Loucy (cell line): Measurements from ENCODE around the gene TOP1.

Experiments used
- H2AFZ ChIP-seq: fragments of 200-600 bp; sonication (generic); 2 replicates; pipeline ENCODE4 v1.6.0; 2016; ENCODE audit warnings: antibody characterized with exemption, mild to moderate bottlenecking, low read length, moderate library complexity
- H3F3A ChIP-seq: fragments of 200-600 bp; 2 replicates; pipeline ENCODE4 v1.6.0; 2016; ENCODE audit warnings: antibody characterized with exemption, low read depth, mild to moderate bottlenecking
- H3K27me3 ChIP-seq: fragments of 200-600 bp; sonication (generic); 2 replicates; pipeline ENCODE4 v1.6.1; 2014; ENCODE audit warnings: low read length, mild to moderate bottlenecking; ENCODE audit not compliant: insufficient read depth, poor library complexity, severe bottlenecking
- H3K36me3 ChIP-seq: fragments of 200-600 bp; sonication (generic); 2 replicates; pipeline ENCODE4 v1.6.1; 2016; ENCODE audit warnings: low read length; ENCODE audit not compliant: insufficient read depth
- H3K4me1 ChIP-seq: fragments of 200-600 bp; sonication (generic); 2 replicates; pipeline ENCODE4 v1.5.1; 2014; ENCODE audit warnings: low read length, mild to moderate bottlenecking; ENCODE audit not compliant: insufficient read depth, poor library complexity, severe bottlenecking
- H3K4me2 ChIP-seq: fragments of 200-600 bp; sonication (generic); 2 replicates; pipeline ENCODE4 v1.6.0; 2014; ENCODE audit warnings: antibody characterized with exemption, low read length, low read depth, mild to moderate bottlenecking; ENCODE audit not compliant: poor library complexity, severe bottlenecking
- H3K4me3 ChIP-seq: fragments of 200-600 bp; sonication (generic); 2 replicates; pipeline ENCODE4 v1.5.1; 2014; ENCODE audit warnings: low read length, mild to moderate bottlenecking, mixed read lengths; ENCODE audit not compliant: poor library complexity, severe bottlenecking
- H3K79me2 ChIP-seq: fragments of 200-600 bp; sonication (generic); 2 replicates; pipeline ENCODE4 v1.6.1; 2014; ENCODE audit warnings: low read length; ENCODE audit not compliant: insufficient read depth
- H3K9ac ChIP-seq: fragments of 200-600 bp; sonication (generic); 2 replicates; pipeline ENCODE4 v1.6.0; 2014; ENCODE audit warnings: mild to moderate bottlenecking, low read depth, low read length, moderate library complexity; ENCODE audit not compliant: poor library complexity, severe bottlenecking
- H3K9me2 ChIP-seq: fragments of 200-600 bp; sonication (generic); replicated peaks from 2 replicates; pipeline ENCODE4 v1.6.1; 2016; ENCODE audit warnings: low read depth, low read length, mixed read lengths
- H3K9me3 ChIP-seq: fragments of 200-600 bp; sonication (generic); 2 replicates; pipeline ENCODE4 v1.6.1; 2014; ENCODE audit warnings: mild to moderate bottlenecking, antibody characterized with exemption, low read length, low read depth; ENCODE audit not compliant: insufficient read depth
- H4K20me1 ChIP-seq: fragments of 200-600 bp; sonication (generic); 2 replicates; pipeline ENCODE4 v1.6.0; 2014; ENCODE audit warnings: antibody characterized with exemption, low read length, mild to moderate bottlenecking; ENCODE audit not compliant: insufficient read depth, poor library complexity, severe bottlenecking
- CTCF ChIP-seq: fragments of 200-600 bp; sonication (generic); conservative IDR thresholded peaks from 2 replicates; pipeline ENCODE4 v1.5.1; 2014; ENCODE audit warnings: mild to moderate bottlenecking, antibody characterized with exemption, low read length
- EZH2phosphoT487 ChIP-seq: fragments of 200-600 bp; IDR thresholded peaks from 2 replicates; pipeline ENCODE4 v1.6.1; 2018; ENCODE audit warnings: antibody characterized with exemption, mild to moderate bottlenecking, moderate library complexity, borderline replicate concordance

TOP1 gene

GRCh38 chr20:41065716-41066115 is 37.1 kb downstream of the TOP1 start:
- no peaks in the 10 kb centered on the region for H3K27me3 ChIP-seq
- H4K20me1 ChIP-seq = peaks cover 86% of the 10 kb centered on the region
- H3K4me2 ChIP-seq = no peak overlapping the region
- H3K36me3 ChIP-seq = peaks cover 67% of the 10 kb centered on the region; the same call in 1 of the 2 replicates
- H3K4me3 ChIP-seq = no peak overlapping the region
- TF ChIP-seq EZH2phosphoT487 (no peak), CTCF (no peak)
- no peaks in the 10 kb centered on the region for H3F3A ChIP-seq
- no peak overlapping the region for H2AFZ ChIP-seq
- H3K9ac ChIP-seq = no peak overlapping the region
- peaks cover 86% of the 10 kb centered on the region for H3K79me2 ChIP-seq
- H3K9me2 ChIP-seq = no peaks in the 10 kb centered on the region
- no peaks in the 10 kb centered on the region for H3K9me3 ChIP-seq
- peaks cover 17% of the 10 kb centered on the region for H3K4me1 ChIP-seq

GRCh38 chr20:41068806-41069205 is 40.2 kb downstream of the TOP1 start:
- Histone ChIP-seq H4K20me1 (peaks cover 83% of the 10 kb centered on the region), H3K27me3 (no peaks in the 10 kb centered on the region), H3F3A (no peaks in the 10 kb centered on the region), H3K36me3 (peaks cover 48% of the 10 kb centered on the region; the same call in 1 of the 2 replicates), H3K9me2 (no peaks in the 10 kb centered on the region), H3K4me2 (no peak overlapping the region), H3K79me2 (peaks cover 90% of the 10 kb centered on the region), H3K4me1 (peaks cover 32% of the 10 kb centered on the region), H3K9me3 (no peaks in the 10 kb centered on the region), H3K4me3 (no peak overlapping the region), H2AFZ (no peak overlapping the region), H3K9ac (no peak overlapping the region)
- no peak for TF ChIP-seq EZH2phosphoT487
- no peak for TF ChIP-seq CTCF

GRCh38 chr20:41072190-41072863 is 43.7 kb downstream of the TOP1 start:
- TF ChIP-seq EZH2phosphoT487 = no peak
- no peak for TF ChIP-seq CTCF
- Histone ChIP-seq H3F3A (no peaks in the 10 kb centered on the region), H3K9ac (peak overlapping the region; percentile 17), H2AFZ (no peak overlapping the region), H3K4me3 (peak overlapping the region; percentile 41), H4K20me1 (peaks cover 81% of the 10 kb centered on the region), H3K36me3 (peaks cover 49% of the 10 kb centered on the region; the same call in 1 of the 2 replicates), H3K9me2 (no peaks in the 10 kb centered on the region), H3K79me2 (peaks cover 92% of the 10 kb centered on the region), H3K27me3 (no peaks in the 10 kb centered on the region), H3K9me3 (no peaks in the 10 kb centered on the region), H3K4me1 (peaks cover 50% of the 10 kb centered on the region), H3K4me2 (peak overlapping the region; percentile 66)
